ENCODE measurements around the gene PPIH.

GRCh38 chr1:42690477-42691156 lies 32.4 kb downstream of the PPIH start:
- TF ChIP-seq, protein P1, sequence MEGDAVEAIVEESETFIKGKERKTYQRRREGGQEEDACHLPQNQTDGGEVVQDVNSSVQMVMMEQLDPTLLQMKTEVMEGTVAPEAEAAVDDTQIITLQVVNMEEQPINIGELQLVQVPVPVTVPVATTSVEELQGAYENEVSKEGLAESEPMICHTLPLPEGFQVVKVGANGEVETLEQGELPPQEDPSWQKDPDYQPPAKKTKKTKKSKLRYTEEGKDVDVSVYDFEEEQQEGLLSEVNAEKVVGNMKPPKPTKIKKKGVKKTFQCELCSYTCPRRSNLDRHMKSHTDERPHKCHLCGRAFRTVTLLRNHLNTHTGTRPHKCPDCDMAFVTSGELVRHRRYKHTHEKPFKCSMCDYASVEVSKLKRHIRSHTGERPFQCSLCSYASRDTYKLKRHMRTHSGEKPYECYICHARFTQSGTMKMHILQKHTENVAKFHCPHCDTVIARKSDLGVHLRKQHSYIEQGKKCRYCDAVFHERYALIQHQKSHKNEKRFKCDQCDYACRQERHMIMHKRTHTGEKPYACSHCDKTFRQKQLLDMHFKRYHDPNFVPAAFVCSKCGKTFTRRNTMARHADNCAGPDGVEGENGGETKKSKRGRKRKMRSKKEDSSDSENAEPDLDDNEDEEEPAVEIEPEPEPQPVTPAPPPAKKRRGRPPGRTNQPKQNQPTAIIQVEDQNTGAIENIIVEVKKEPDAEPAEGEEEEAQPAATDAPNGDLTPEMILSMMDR (conservative IDR thresholded peaks at IDR 0.05), result peak; percentile 22; the same call in 1 of the 2 replicates
- TF ChIP-seq ZFX (IDR thresholded peaks at IDR 0.05), result no peak

All from C4-2B (cell line).